Upper lobe of left lung (tissue), 4 donors: ENCODE measurements around the gene HNRNPK.

Experiments
- CTCF ChIP-seq, 6 experiments: fragments of 450-650 bp in 4 of 6; fragments of 200-600 bp in 2 of 6; sonication (generic) in 2 of 6; IDR thresholded peaks; one replicate each; pipeline ENCODE4 v1.5.1; 2016 to 2019; ENCODE audit warnings: antibody characterized with exemption in 6 of 6
- EP300 ChIP-seq, 4 donors: sonication (generic); formaldehyde crosslinking; IDR thresholded peaks; one replicate each; pipeline ENCODE4 v1.5.1; 2017; ENCODE audit warnings: antibody characterized with exemption in 4 of 4, control low read depth in 2 of 4
- POLR2A ChIP-seq, 4 donors: fragments of 450-650 bp; IDR thresholded peaks; one replicate each; pipeline ENCODE4 v1.5.1; 2016 to 2017; ENCODE audit warnings: antibody characterized with exemption in 4 of 4, mild to moderate bottlenecking in 2 of 4
- POLR2AphosphoS5 ChIP-seq, 2 donors: sonication (generic); formaldehyde crosslinking; IDR thresholded peaks; one replicate each; pipeline ENCODE4 v1.5.1; 2017; ENCODE audit warnings: antibody characterized with exemption in 2 of 2

GRCh38 chr9:83936523-83936922 is 43.5 kb downstream of the HNRNPK start:
- TF ChIP-seq CTCF (IDR thresholded peaks at IDR 0.05) (no peak), POLR2A (IDR thresholded peaks at IDR 0.05) (no peak), POLR2AphosphoS5 (IDR thresholded peaks at IDR 0.05) (no peak), EP300 (IDR thresholded peaks at IDR 0.05) (no peak)
